Keratinocyte (primary cell): ENCODE data around the gene RNF123. TPM values are rescaled to one million over a fixed set of nuclear protein-coding genes. Genes with fewer than 3 reads are reported as not detected.

Source experiments
- DNase-seq: peaks from one replicate; pipeline ENCODE4 v3.0.0-alpha.2; 2011; ENCODE audit warnings: low read depth, missing footprints, low spot score
- FAIRE-seq: peaks from 2 replicates; lab custom pipeline; 2011; peaks lifted over from hg19 to GRCh38; lab: Jason Lieb, UNC
- H2AFZ ChIP-seq: 2 replicates; pipeline ENCODE4 v1.6.0; 2012; ENCODE audit warnings: low read length, control low read depth, inconsistent platforms; ENCODE audit not compliant: control insufficient read depth
- H3K27ac ChIP-seq: 2 replicates; pipeline ENCODE4 v1.5.1; 2011; ENCODE audit warnings: low read length; ENCODE audit not compliant: control insufficient read depth, insufficient read depth
- H3K27me3 ChIP-seq: 3 replicates; pipeline ENCODE4 v1.6.0; 2011; ENCODE audit warnings: low read length; ENCODE audit not compliant: control insufficient read depth, insufficient read depth; ENCODE audit errors: extremely low read depth
- H3K36me3 ChIP-seq, 2 experiments: 2 replicates in 1 of 2; 3 replicates in 1 of 2; pipeline ENCODE4 v1.5.1; 2011; ENCODE audit warnings: low read length in 2 of 2, mild to moderate bottlenecking in 1 of 2; ENCODE audit not compliant: control insufficient read depth in 2 of 2, insufficient read depth in 2 of 2; ENCODE audit errors: extremely low read depth in 1 of 2
- H3K4me1 ChIP-seq: 3 replicates; pipeline ENCODE4 v1.5.1; 2011; ENCODE audit warnings: low read length; ENCODE audit not compliant: control insufficient read depth, insufficient read depth; ENCODE audit errors: extremely low read depth
- H3K4me2 ChIP-seq: 3 replicates; pipeline ENCODE4 v1.6.0; 2011; ENCODE audit warnings: low read depth, low read length; ENCODE audit not compliant: control insufficient read depth, insufficient read depth; ENCODE audit errors: extremely low read depth
- H3K4me3 ChIP-seq, 3 experiments: fragments of 200-600 bp in 1 of 3; sonication (generic) in 1 of 3; 2 replicates in 2 of 3; 3 replicates in 1 of 3; pipeline ENCODE4 v1.5.1; 2011 to 2016; ENCODE audit warnings: low read length in 3 of 3, mild to moderate bottlenecking in 3 of 3, control low read depth in 2 of 3, inconsistent platforms in 1 of 3, low read depth in 1 of 3, mixed read lengths in 1 of 3, mixed run types in 1 of 3, moderate library complexity in 1 of 3; ENCODE audit not compliant: control insufficient read depth in 2 of 3, insufficient read depth in 2 of 3; ENCODE audit errors: extremely low read depth in 1 of 3
- H3K79me2 ChIP-seq: 2 replicates; pipeline ENCODE4 v1.6.0; 2012; ENCODE audit warnings: low read length; ENCODE audit not compliant: control insufficient read depth, insufficient read depth
- H3K9ac ChIP-seq: 3 replicates; pipeline ENCODE4 v1.6.0; 2011; ENCODE audit warnings: low read length; ENCODE audit not compliant: control insufficient read depth, insufficient read depth; ENCODE audit errors: extremely low read depth
- H3K9me1 ChIP-seq: 3 replicates; pipeline ENCODE4 v1.6.0; 2011; ENCODE audit warnings: low read length; ENCODE audit not compliant: control insufficient read depth, insufficient read depth; ENCODE audit errors: extremely low read depth
- H3K9me3 ChIP-seq: 2 replicates; pipeline ENCODE4 v1.5.1; 2012; ENCODE audit warnings: low read depth, low read length; ENCODE audit not compliant: control insufficient read depth
- H4K20me1 ChIP-seq: 3 replicates; pipeline ENCODE4 v1.6.0; 2011; ENCODE audit warnings: low read length; ENCODE audit not compliant: control insufficient read depth, insufficient read depth; ENCODE audit errors: extremely low read depth
- CTCF ChIP-seq, 3 experiments: IDR thresholded peaks in 1 of 3; conservative IDR thresholded peaks in 1 of 3; optimal IDR thresholded peaks in 1 of 3; 2 replicates in 2 of 3; 3 replicates in 1 of 3; pipeline versions ENCODE3 to v1.5.1; 2011; ENCODE audit warnings: low read length in 3 of 3, mild to moderate bottlenecking in 3 of 3, moderate library complexity in 2 of 3, control low read depth in 1 of 3, inconsistent platforms in 1 of 3; ENCODE audit not compliant: insufficient read depth in 2 of 3; ENCODE audit errors: extremely low read depth in 1 of 3
- EZH2 ChIP-seq: IDR thresholded peaks from one replicate; pipeline ENCODE4 v1.6.1; 2012; ENCODE audit warnings: inconsistent platforms, mild to moderate bottlenecking, low read length, moderate library complexity
- dilution Hi-C: fragments of 300-500 bp; cut with MboI; formaldehyde crosslinking; loops from one replicate; pipeline ENCODE4 v1.7.0; 2020; ENCODE audit warnings: low sequenced_read_pairs; ENCODE audit not compliant: extremely low pct_ligation_motif_present
- polyA plus RNA-seq, 5 experiments: library from polyadenylated mRNA; depleted of rRNA in 3 of 5; stranded (reverse) in 3 of 5; stranded (forward) in 1 of 5; unstranded in 1 of 5; fragments of >200 nt; gene quantifications; 1 replicate in 1 of 5; 2 replicates in 3 of 5; 3 replicates in 1 of 5; pipeline versions ENCODE4 v1.2.1 to v1.2.3, GENCODE V29; 2011 to 2012; ENCODE audit warnings: missing spikeins in 2 of 5, low read depth in 1 of 5, low replicate concordance in 1 of 5

RNF123 gene
- polyA plus RNA-seq, 1 donor (not counting 4 experiments of a cell fraction or from before 2014, with no cell fraction given), result 18.1 TPM

- H4K20me1 ChIP-seq, result no peaks in the 10 kb centered on the region
- no peak overlapping the region for H3K4me3 ChIP-seq
- no peak overlapping the region for H3K9ac ChIP-seq
- dilution Hi-C loops, result no loop called here
- TF ChIP-seq CTCF (optimal IDR thresholded peaks at IDR 0.05 in 1 of 3, IDR thresholded peaks at IDR 0.05 in 1 of 3, conservative IDR thresholded peaks at IDR 0.05 in 1 of 3; ENCODE audit: extremely low read depth in 1 of 3, insufficient read depth in 2 of 3, low read length in 3 of 3), result peak in 2 of 3 experiments; percentile 56 to 67
- no peak for TF ChIP-seq EZH2
- H3K27ac ChIP-seq, result no peak overlapping the region
- H3K27me3 ChIP-seq, result no peaks in the 10 kb centered on the region
- H3K4me1 ChIP-seq, result no peaks in the 10 kb centered on the region
- H3K4me2 ChIP-seq, result no peak overlapping the region
- H3K79me2 ChIP-seq, result no peaks in the 10 kb centered on the region
- H2AFZ ChIP-seq, result no peak overlapping the region
- H3K9me1 ChIP-seq, result no peaks in the 10 kb centered on the region
- no peak for FAIRE-seq
- no peaks in the 10 kb centered on the region for H3K9me3 ChIP-seq
- H3K36me3 ChIP-seq, result peaks cover 39 to 40% of the 10 kb centered on the region in 2 experiments
- DNase-seq, result no peak
Observed at GRCh38 chr3:49701388-49702077, 12.2 kb downstream of the RNF123 start.

GRCh38 chr3:49702672-49703071 lies 13.3 kb downstream of the RNF123 start:
- FAIRE-seq, result no peak
- no peak overlapping the region for H3K27ac ChIP-seq
- no peaks in the 10 kb centered on the region for H3K27me3 ChIP-seq
- H4K20me1 ChIP-seq, result no peaks in the 10 kb centered on the region
- peaks cover 4% of the 10 kb centered on the region for H3K4me1 ChIP-seq
- H2AFZ ChIP-seq, result no peak overlapping the region
- no peaks in the 10 kb centered on the region for H3K9me1 ChIP-seq
- peaks cover 35 to 40% of the 10 kb centered on the region in 2 experiments for H3K36me3 ChIP-seq
- no peak for TF ChIP-seq EZH2
- TF ChIP-seq CTCF (optimal IDR thresholded peaks at IDR 0.05 in 1 of 3, IDR thresholded peaks at IDR 0.05 in 1 of 3, conservative IDR thresholded peaks at IDR 0.05 in 1 of 3; ENCODE audit: extremely low read depth in 1 of 3, insufficient read depth in 2 of 3, low read length in 3 of 3), result no peak
- DNase-seq, result no peak
- no peak overlapping the region for H3K9ac ChIP-seq
- no peak overlapping the region for H3K4me2 ChIP-seq
- no peak overlapping the region for H3K4me3 ChIP-seq
- H3K79me2 ChIP-seq, result no peaks in the 10 kb centered on the region
- dilution Hi-C loops, result no loop called here
- no peaks in the 10 kb centered on the region for H3K9me3 ChIP-seq
